ENCODE data around the gene COLEC11.
A peak's percentile ranks its signal among the peaks of the same experiment; 100 is the strongest.

Gene COLEC11

GRCh38 chr2:3624059-3624794 lies 29.3 kb downstream of the COLEC11 start:
- ATAC-seq: no peak
- TF ChIP-seq TCF4 (CRISPR knock-in tag; IDR thresholded peaks at IDR 0.05; ENCODE audit: borderline replicate concordance): no peak
- no peak for TF ChIP-seq ARNTL (CRISPR knock-in tag; IDR thresholded peaks at IDR 0.05; ENCODE audit: borderline replicate concordance, low read depth)
- no peak for TF ChIP-seq CSDC2 (CRISPR knock-in tag; IDR thresholded peaks at IDR 0.05)
- no peak for TF ChIP-seq CREB5 (CRISPR knock-in tag; IDR thresholded peaks at IDR 0.05; ENCODE audit: low read depth)
- no peak for TF ChIP-seq ZFP30 (CRISPR knock-in tag; IDR thresholded peaks at IDR 0.05)
- TF ChIP-seq, protein P1, sequence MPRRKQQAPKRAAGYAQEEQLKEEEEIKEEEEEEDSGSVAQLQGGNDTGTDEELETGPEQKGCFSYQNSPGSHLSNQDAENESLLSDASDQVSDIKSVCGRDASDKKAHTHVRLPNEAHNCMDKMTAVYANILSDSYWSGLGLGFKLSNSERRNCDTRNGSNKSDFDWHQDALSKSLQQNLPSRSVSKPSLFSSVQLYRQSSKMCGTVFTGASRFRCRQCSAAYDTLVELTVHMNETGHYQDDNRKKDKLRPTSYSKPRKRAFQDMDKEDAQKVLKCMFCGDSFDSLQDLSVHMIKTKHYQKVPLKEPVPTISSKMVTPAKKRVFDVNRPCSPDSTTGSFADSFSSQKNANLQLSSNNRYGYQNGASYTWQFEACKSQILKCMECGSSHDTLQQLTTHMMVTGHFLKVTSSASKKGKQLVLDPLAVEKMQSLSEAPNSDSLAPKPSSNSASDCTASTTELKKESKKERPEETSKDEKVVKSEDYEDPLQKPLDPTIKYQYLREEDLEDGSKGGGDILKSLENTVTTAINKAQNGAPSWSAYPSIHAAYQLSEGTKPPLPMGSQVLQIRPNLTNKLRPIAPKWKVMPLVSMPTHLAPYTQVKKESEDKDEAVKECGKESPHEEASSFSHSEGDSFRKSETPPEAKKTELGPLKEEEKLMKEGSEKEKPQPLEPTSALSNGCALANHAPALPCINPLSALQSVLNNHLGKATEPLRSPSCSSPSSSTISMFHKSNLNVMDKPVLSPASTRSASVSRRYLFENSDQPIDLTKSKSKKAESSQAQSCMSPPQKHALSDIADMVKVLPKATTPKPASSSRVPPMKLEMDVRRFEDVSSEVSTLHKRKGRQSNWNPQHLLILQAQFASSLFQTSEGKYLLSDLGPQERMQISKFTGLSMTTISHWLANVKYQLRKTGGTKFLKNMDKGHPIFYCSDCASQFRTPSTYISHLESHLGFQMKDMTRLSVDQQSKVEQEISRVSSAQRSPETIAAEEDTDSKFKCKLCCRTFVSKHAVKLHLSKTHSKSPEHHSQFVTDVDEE (CRISPR knock-in tag; IDR thresholded peaks at IDR 0.05): no peak
- no peak for TF ChIP-seq ZC3H10 (CRISPR knock-in tag; IDR thresholded peaks at IDR 0.05)
- TF ChIP-seq OSR1 (CRISPR knock-in tag; IDR thresholded peaks at IDR 0.05): no peak
- no peak for TF ChIP-seq CSRNP3 (CRISPR knock-in tag; IDR thresholded peaks at IDR 0.05)
- no peak for TF ChIP-seq BACH2 (CRISPR knock-in tag; IDR thresholded peaks at IDR 0.05; ENCODE audit: borderline replicate concordance)
- no peak for TF ChIP-seq PATZ1 (CRISPR knock-in tag; IDR thresholded peaks at IDR 0.05; ENCODE audit: borderline replicate concordance)
- TF ChIP-seq RARB (CRISPR knock-in tag; IDR thresholded peaks at IDR 0.05): no peak
- TF ChIP-seq ESRRG (CRISPR knock-in tag; IDR thresholded peaks at IDR 0.05): no peak

DNA sequence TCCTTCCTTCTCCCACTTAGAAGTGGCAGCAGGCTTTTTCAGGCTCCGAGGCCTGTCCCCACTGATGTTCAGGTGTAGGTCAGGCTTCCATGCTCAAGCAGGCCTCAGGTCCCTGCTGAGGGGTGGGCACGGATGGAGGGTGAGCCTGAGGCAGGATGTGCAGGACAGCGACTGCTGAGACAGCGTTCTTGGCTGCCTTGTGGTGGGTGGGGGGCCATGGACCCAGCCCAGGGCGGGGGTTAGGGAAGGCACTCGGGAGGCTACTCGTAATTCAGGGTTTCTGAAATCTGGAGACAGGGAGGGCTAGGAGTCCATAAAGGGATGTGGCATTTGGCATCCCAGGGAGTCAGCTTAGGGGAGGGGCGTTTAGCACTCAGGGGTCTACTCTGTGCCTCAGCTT lies 30.3 kb downstream of the COLEC11 start:
- TF ChIP-seq PATZ1 (CRISPR knock-in tag; IDR thresholded peaks at IDR 0.05; ENCODE audit: borderline replicate concordance) (no peak), OSR1 (CRISPR knock-in tag; IDR thresholded peaks at IDR 0.05) (no peak), ZNF70 (CRISPR knock-in tag; IDR thresholded peaks at IDR 0.05) (no peak), ARNTL (CRISPR knock-in tag; IDR thresholded peaks at IDR 0.05; ENCODE audit: borderline replicate concordance, low read depth) (no peak), ISL1 (CRISPR knock-in tag; IDR thresholded peaks at IDR 0.05) (no peak), CSDC2 (CRISPR knock-in tag; IDR thresholded peaks at IDR 0.05) (no peak)
- ATAC-seq: no peak

DNA sequence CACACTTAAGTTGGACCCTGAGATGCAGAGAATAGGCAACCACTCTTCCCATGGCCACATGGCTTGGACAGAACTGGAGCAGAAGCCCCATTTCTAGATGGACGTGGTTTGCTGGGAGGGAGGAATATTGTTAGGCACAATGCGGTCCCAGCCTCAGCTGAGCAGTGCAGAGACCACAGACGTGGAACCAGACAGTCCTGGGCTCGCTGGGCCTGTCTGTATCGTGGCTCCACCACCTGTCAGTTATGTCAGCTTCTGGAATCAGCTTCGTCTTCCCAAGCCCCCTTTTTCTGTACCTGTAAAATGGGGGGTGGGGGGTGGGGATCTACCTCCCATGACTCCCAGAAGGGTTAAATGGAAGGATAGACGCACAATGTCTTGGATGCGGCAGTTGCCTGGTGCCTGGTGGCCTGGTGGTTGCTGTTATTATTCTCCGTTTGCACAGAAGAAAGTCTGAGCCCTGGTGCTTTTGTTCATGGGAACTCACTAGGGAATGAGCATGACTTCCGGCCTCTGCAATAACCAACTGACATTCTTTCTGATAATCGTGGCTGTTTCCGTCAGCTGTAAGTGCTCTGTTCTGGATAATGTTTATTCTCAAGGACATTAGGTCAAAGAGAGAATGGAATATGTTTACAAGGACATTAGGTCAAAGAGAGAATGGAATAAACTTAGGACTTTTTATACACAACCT lies 31.4 kb downstream of the COLEC11 start:
- TF ChIP-seq SNAI2 (CRISPR knock-in tag; IDR thresholded peaks at IDR 0.05): peak; percentile 37; the same call in 1 of the 2 replicates
- no peak for TF ChIP-seq BACH2 (CRISPR knock-in tag; IDR thresholded peaks at IDR 0.05; ENCODE audit: borderline replicate concordance)
- TF ChIP-seq ZNF8 (CRISPR knock-in tag; IDR thresholded peaks at IDR 0.05): no peak
- TF ChIP-seq ISL1 (CRISPR knock-in tag; IDR thresholded peaks at IDR 0.05): peak; percentile 58
- 0 out of 2 replicates have a peak, but pooled peaks have one; percentile 32 for TF ChIP-seq CREB5 (CRISPR knock-in tag; IDR thresholded peaks at IDR 0.05; ENCODE audit: low read depth)
- TF ChIP-seq ZNF70 (CRISPR knock-in tag; IDR thresholded peaks at IDR 0.05): no peak
- ATAC-seq: no peak
